Activated T-helper 1 cell treated with anti-CD3 and anti-CD28 coated beads, Interleukin-2, amount 50 U/mL, for 16 hours (primary cell): Measurements from ENCODE around the gene TMIE.

ENCODE experiments used
- DNase-seq, 2 donors: peaks; one replicate each; pipeline ENCODE4 v3.0.0-alpha.2; 2020; ENCODE audit warnings: low read depth in 1 of 2, low spot score in 1 of 2

The TMIE gene

GRCh38 chr3:46759239-46760167 lies 58.3 kb downstream of the TMIE start:
- no peak for DNase-seq
